Large intestine (tissue), 3 donors: ENCODE results near the gene EPHB2. TPM values are rescaled to one million over a fixed set of nuclear protein-coding genes. Genes with fewer than 3 reads are reported as not detected.

ENCODE experiments used
- DNase-seq, 2 donors: peaks; one replicate each; pipeline versions ENCODE4 v3.0.0 to v3.0.0-alpha.2; 2013
- H3K27ac ChIP-seq: one replicate; pipeline ENCODE4 v1.5.1; 2013; ENCODE audit warnings: low read length
- H3K27me3 ChIP-seq: 2 replicates; pipeline ENCODE4 v1.6.1; 2013; ENCODE audit warnings: low read length; ENCODE audit not compliant: control insufficient read depth, insufficient read depth
- H3K36me3 ChIP-seq: 2 replicates; pipeline ENCODE4 v1.6.1; 2013; ENCODE audit warnings: low read length; ENCODE audit not compliant: control insufficient read depth, insufficient read depth
- H3K4me1 ChIP-seq: one replicate; pipeline ENCODE4 v1.6.1; 2013; ENCODE audit warnings: low read length; ENCODE audit not compliant: control insufficient read depth, insufficient read depth
- H3K4me3 ChIP-seq: one replicate; pipeline ENCODE4 v1.5.1; 2013; ENCODE audit warnings: low read length
- H3K9me3 ChIP-seq: one replicate; pipeline ENCODE4 v1.6.1; 2013; ENCODE audit warnings: mild to moderate bottlenecking, low read depth, low read length, moderate library complexity; ENCODE audit not compliant: control insufficient read depth
- WGBS: methylation state at CpG from one replicate; pipeline ENCODE4 v1.1.5; 2013; ENCODE audit warnings: low lambda C conversion rate; ENCODE audit not compliant: insufficient coverage; 5-methylcytosine and 5-hydroxymethylcytosine counted together
- polyA plus RNA-seq: library from polyadenylated mRNA; unstranded; fragments of 120-200 nt; gene quantifications from one replicate; pipeline ENCODE4 v1.2.1, GENCODE V29; 2013

EPHB2 gene
- polyA plus RNA-seq, 1 donor, result 37.6 TPM

GRCh38 chr1:22749503-22749902 is 38.9 kb downstream of the EPHB2 start:
- no peaks in the 10 kb centered on the region for H3K9me3 ChIP-seq
- no peak for DNase-seq
- H3K4me3 ChIP-seq, result no peak overlapping the region
- peaks cover 23% of the 10 kb centered on the region for H3K4me1 ChIP-seq
- no peaks in the 10 kb centered on the region for H3K27me3 ChIP-seq
- H3K27ac ChIP-seq, result no peak overlapping the region
- peaks cover 2% of the 10 kb centered on the region for H3K36me3 ChIP-seq
- WGBS, result no CpG with 5 or more reads among the region's 4 CpGs

DNA sequence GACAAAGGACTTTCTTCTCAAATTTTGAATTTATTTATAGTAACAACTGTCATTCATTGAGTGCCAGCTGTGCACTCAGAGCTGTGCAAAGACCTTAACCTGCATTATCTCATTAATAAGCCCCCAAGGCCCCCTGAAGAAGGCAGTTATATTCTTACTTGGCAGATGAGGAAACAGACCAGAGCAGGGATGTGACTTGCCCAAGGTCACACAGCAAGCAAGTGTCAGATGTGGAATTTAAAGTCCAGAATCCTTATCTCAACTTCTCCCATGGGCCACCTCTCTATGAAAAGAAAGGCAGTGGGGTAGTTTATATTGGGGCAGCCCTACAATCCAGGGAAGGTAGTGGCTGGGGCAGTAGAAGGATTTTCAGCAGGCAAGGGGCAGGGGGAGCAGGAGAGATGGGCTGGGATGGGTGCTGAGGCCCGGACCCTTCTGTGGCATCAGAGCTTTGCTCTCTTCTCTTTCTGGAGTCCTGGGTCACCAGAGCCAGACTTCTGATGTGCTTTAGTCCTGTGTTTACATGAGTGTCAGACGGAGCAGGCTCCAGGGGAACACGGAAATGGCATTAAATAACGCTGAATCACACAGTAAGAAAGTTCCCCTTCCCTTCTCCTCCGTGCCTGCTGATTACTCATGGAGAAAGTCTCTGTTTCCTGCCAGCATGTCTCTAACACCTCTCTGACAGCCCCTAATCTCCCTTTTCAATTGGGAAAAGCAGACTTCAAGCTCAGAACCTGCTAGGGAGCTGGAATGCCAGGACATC is 39.5 kb downstream of the EPHB2 start:
- DNase-seq, result peak in 1 of 2 donors; percentile 34
- H3K36me3 ChIP-seq, result peaks cover 2% of the 10 kb centered on the region
- no peak overlapping the region for H3K4me3 ChIP-seq
- no peaks in the 10 kb centered on the region for H3K9me3 ChIP-seq
- H3K27ac ChIP-seq, result no peak overlapping the region
- no peaks in the 10 kb centered on the region for H3K27me3 ChIP-seq
- H3K4me1 ChIP-seq, result peaks cover 23% of the 10 kb centered on the region
- WGBS, result 20% methylated on average over 1 of the region's 5 CpGs

DNA sequence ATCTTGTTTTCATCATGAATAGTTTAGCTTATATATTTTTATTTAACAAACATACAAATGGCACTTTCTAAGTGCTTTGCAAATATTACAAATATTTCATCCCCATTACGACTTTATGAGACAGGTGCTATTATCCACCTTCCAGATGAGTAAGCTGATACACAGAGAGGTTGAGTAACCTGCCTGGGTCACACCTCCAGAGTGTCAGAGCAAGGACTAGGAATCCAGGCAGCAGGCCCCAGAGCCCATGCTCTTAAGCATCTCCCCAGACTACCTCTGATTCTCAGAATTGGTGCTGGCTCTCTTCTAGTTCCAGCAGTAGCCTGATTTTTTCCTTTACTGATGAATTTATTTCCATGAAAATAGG is 40.0 kb downstream of the EPHB2 start:
- Histone ChIP-seq H3K27ac (no peak overlapping the region), H3K4me1 (peaks cover 20% of the 10 kb centered on the region), H3K36me3 (peaks cover 2% of the 10 kb centered on the region), H3K4me3 (no peak overlapping the region), H3K9me3 (no peaks in the 10 kb centered on the region), H3K27me3 (no peaks in the 10 kb centered on the region)
- DNase-seq, result no peak
- WGBS, result no CpG with 5 or more reads among the region's 1 CpG

- no CpG with 5 or more reads among the region's 6 CpGs for WGBS
- no peaks in the 10 kb centered on the region for H3K27me3 ChIP-seq
- H3K9me3 ChIP-seq, result no peaks in the 10 kb centered on the region
- H3K27ac ChIP-seq, result no peak overlapping the region
- H3K4me3 ChIP-seq, result no peak overlapping the region
- peak in 1 of 2 donors; percentile 26 for DNase-seq
- H3K4me1 ChIP-seq, result peaks cover 16% of the 10 kb centered on the region
- H3K36me3 ChIP-seq, result peaks cover 2% of the 10 kb centered on the region
Observed at GRCh38 chr1:22751124-22751531, 40.5 kb downstream of the EPHB2 start.

DNA sequence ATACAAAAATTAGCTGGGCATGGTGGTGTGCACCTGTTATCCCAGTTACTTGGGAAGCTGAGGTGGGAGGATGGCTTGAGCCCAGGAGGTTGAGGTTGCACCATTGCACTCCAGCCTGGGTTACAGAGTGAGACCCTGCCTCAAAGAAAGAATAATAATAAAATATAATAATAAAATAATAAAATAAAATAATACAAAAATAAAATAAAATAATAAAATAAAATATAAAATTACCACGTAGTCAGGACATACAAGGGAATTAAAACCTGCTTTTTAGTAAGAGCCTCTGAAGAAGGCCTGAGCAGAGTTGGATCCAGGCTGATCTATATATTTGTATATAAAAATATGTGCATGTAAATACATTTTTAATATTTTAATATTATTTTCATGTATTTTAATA is 41.7 kb downstream of the EPHB2 start:
- Histone ChIP-seq H3K27ac (no peak overlapping the region), H3K9me3 (no peaks in the 10 kb centered on the region), H3K4me1 (peaks cover 14% of the 10 kb centered on the region), H3K27me3 (no peaks in the 10 kb centered on the region), H3K4me3 (no peak overlapping the region), H3K36me3 (peaks cover 2% of the 10 kb centered on the region)
- WGBS, result 80% methylated on average over 1 of the region's 1 CpG
- no peak for DNase-seq

GRCh38 chr1:22753481-22753971 is 42.9 kb downstream of the EPHB2 start:
- no peaks in the 10 kb centered on the region for H3K9me3 ChIP-seq
- peaks cover 2% of the 10 kb centered on the region for H3K36me3 ChIP-seq
- no peak for DNase-seq
- H3K4me3 ChIP-seq, result no peak overlapping the region
- WGBS, result no CpG with 5 or more reads among the region's 12 CpGs
- H3K27me3 ChIP-seq, result no peaks in the 10 kb centered on the region
- H3K4me1 ChIP-seq, result peaks cover 14% of the 10 kb centered on the region
- no peak overlapping the region for H3K27ac ChIP-seq

- H3K36me3 ChIP-seq, result peaks cover 2% of the 10 kb centered on the region
- peaks cover 14% of the 10 kb centered on the region for H3K4me1 ChIP-seq
- H3K27me3 ChIP-seq, result no peaks in the 10 kb centered on the region
- H3K27ac ChIP-seq, result no peak overlapping the region
- WGBS, result no CpG with 5 or more reads among the region's 10 CpGs
- no peak for DNase-seq
- H3K9me3 ChIP-seq, result no peaks in the 10 kb centered on the region
- H3K4me3 ChIP-seq, result no peak overlapping the region
Observed at GRCh38 chr1:22754106-22754768, 43.6 kb downstream of the EPHB2 start.

GRCh38 chr1:22754824-22755223 is 44.2 kb downstream of the EPHB2 start:
- WGBS, result no CpG with 5 or more reads among the region's 7 CpGs
- Histone ChIP-seq H3K27me3 (no peaks in the 10 kb centered on the region), H3K4me3 (no peak overlapping the region), H3K4me1 (peaks cover 13% of the 10 kb centered on the region), H3K9me3 (no peaks in the 10 kb centered on the region), H3K36me3 (peaks cover 2% of the 10 kb centered on the region), H3K27ac (no peak overlapping the region)
- no peak for DNase-seq

DNA sequence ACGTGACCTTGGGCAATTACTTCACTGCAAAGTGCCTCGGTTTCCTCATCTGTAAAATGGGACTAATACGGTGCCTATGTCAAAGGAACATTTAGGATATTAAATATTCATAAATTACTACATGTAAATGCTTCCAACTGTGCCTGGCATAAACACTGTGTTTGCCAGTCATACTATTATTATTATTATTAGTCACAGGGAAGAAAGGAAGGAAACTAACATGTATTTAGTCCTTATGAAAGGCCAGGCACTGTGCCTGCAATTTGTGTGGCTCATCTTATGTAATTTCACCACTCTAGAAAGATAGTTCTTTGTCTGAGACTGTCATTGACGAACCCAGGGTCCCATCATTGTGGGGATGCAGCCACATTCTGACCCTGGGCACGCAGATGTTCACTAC is 45.0 kb downstream of the EPHB2 start:
- Histone ChIP-seq H3K4me3 (no peak overlapping the region), H3K4me1 (peaks cover 6% of the 10 kb centered on the region)

DNA sequence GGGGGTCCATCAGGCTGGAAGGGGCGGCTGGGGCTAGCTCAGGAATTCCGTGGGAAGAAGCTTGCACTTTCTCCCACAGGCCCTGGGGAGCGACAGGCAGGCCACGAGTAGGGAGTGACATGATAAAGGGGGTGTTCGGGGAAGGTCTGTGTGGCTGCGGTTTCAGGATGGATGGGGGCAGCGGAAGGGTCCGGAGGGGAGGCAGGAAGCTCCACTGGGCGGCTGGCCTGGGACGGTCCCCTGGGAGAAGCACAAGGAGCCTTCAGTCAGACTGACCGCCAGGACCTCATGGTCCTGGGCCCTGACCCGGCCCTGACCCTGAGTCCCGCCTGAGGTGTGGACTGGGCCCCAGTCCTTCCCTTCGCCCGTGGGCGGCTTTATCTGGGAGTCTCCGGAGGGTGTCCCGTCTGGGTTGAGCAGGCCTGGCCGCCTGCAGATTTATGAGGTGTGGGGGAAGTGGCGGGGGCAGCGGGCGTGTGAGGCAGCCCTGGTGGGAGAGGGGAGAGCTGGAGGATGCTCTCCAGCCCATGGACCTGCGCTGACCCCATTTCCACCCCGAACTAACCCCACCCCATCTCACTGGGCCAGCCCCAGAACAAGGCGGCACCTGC is 45.6 kb downstream of the EPHB2 start:
- no CpG with 5 or more reads among the region's 25 CpGs for WGBS
- H3K4me3 ChIP-seq, result no peak overlapping the region
- peaks cover 2% of the 10 kb centered on the region for H3K36me3 ChIP-seq
- H3K9me3 ChIP-seq, result no peaks in the 10 kb centered on the region
- H3K27ac ChIP-seq, result no peak overlapping the region
- H3K27me3 ChIP-seq, result no peaks in the 10 kb centered on the region
- no peak for DNase-seq
- H3K4me1 ChIP-seq, result peaks cover 2% of the 10 kb centered on the region

More for the DNA sequence above, 45.0 kb downstream of the EPHB2 start:
- DNase-seq, result no peak
- H3K27ac ChIP-seq, result no peak overlapping the region
- WGBS, result no CpG with 5 or more reads among the region's 5 CpGs
- no peaks in the 10 kb centered on the region for H3K9me3 ChIP-seq
- H3K36me3 ChIP-seq, result peaks cover 2% of the 10 kb centered on the region
- no peaks in the 10 kb centered on the region for H3K27me3 ChIP-seq
